SK-N-SH (cell line): ENCODE measurements around the gene RPN1.

Experiments used
- EP300 ChIP-seq, 2 experiments: IDR thresholded peaks; 2 replicates each; pipeline versions ENCODE4 v1.4.0 to v1.6.1; 2012; ENCODE audit warnings: borderline replicate concordance in 1 of 2, low read depth in 1 of 2, low read length in 1 of 2
- GABPA ChIP-seq: IDR thresholded peaks from 2 replicates; pipeline ENCODE4 v1.4.0; 2012; ENCODE audit warnings: low read depth, mild to moderate bottlenecking
- IRF3 ChIP-seq: fragments of 150-350 bp; IDR thresholded peaks from 2 replicates; pipeline ENCODE4 v1.6.1; 2016; ENCODE audit warnings: mild to moderate bottlenecking, low read depth, low read length
- JUND ChIP-seq: IDR thresholded peaks from 2 replicates; pipeline ENCODE4 v1.4.0; 2012
- MEF2A ChIP-seq: IDR thresholded peaks from 2 replicates; pipeline ENCODE4 v1.4.0; 2012; ENCODE audit warnings: low read depth, borderline replicate concordance
- NFIC ChIP-seq: IDR thresholded peaks from 2 replicates; pipeline ENCODE4 v1.4.0; 2012; ENCODE audit warnings: borderline replicate concordance
- NRF1 ChIP-seq: IDR thresholded peaks from 2 replicates; pipeline ENCODE4 v1.6.1; 2012; ENCODE audit warnings: low read depth, mild to moderate bottlenecking, low read length
- POLR2AphosphoS5 ChIP-seq: IDR thresholded peaks from 2 replicates; pipeline ENCODE4 v1.6.1; 2012; ENCODE audit warnings: low read depth, low read length
- RXRA ChIP-seq: IDR thresholded peaks from 2 replicates; pipeline ENCODE4 v1.4.0; 2012; ENCODE audit warnings: low read depth, mild to moderate bottlenecking, borderline replicate concordance
- TAF1 ChIP-seq: IDR thresholded peaks from 2 replicates; pipeline ENCODE4 v1.6.1; 2012; ENCODE audit warnings: low read depth, mild to moderate bottlenecking, low read length, moderate library complexity, borderline replicate concordance
- TEAD4 ChIP-seq: IDR thresholded peaks from 2 replicates; pipeline ENCODE4 v1.4.0; 2012; ENCODE audit warnings: mild to moderate bottlenecking, borderline replicate concordance; ENCODE audit not compliant: insufficient read depth
- USF1 ChIP-seq: IDR thresholded peaks from 2 replicates; pipeline ENCODE4 v1.4.0; 2012; ENCODE audit warnings: low read depth, borderline replicate concordance
- TF ChIP-seq, protein P1 (sequence below): fragments of 200-600 bp; sonication (generic); IDR thresholded peaks from 2 replicates; pipeline ENCODE4 v1.6.1; 2017; ENCODE audit warnings: antibody characterized with exemption, mild to moderate bottlenecking, moderate library complexity

- TF ChIP-seq JUND: no peak
- TF ChIP-seq, protein P1, sequence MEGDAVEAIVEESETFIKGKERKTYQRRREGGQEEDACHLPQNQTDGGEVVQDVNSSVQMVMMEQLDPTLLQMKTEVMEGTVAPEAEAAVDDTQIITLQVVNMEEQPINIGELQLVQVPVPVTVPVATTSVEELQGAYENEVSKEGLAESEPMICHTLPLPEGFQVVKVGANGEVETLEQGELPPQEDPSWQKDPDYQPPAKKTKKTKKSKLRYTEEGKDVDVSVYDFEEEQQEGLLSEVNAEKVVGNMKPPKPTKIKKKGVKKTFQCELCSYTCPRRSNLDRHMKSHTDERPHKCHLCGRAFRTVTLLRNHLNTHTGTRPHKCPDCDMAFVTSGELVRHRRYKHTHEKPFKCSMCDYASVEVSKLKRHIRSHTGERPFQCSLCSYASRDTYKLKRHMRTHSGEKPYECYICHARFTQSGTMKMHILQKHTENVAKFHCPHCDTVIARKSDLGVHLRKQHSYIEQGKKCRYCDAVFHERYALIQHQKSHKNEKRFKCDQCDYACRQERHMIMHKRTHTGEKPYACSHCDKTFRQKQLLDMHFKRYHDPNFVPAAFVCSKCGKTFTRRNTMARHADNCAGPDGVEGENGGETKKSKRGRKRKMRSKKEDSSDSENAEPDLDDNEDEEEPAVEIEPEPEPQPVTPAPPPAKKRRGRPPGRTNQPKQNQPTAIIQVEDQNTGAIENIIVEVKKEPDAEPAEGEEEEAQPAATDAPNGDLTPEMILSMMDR: no peak
- TF ChIP-seq EP300 (IDR thresholded peaks at IDR 0.05; ENCODE audit: borderline replicate concordance in 1 of 2, low read depth in 1 of 2, low read length in 1 of 2): no peak
- no peak for TF ChIP-seq RXRA
- no peak for TF ChIP-seq TAF1
- no peak for TF ChIP-seq POLR2AphosphoS5
- TF ChIP-seq IRF3: no peak
- no peak for TF ChIP-seq USF1
- no peak for TF ChIP-seq TEAD4
- TF ChIP-seq MEF2A: no peak
- no peak for TF ChIP-seq GABPA
- no peak for TF ChIP-seq NRF1
- no peak for TF ChIP-seq NFIC
Observed at GRCh38 chr3:128684986-128685726, 34.5 kb upstream of the RPN1 start.
